Measurements from ENCODE around the gene LRRC49. TPM values are rescaled to one million over a fixed set of nuclear protein-coding genes. Genes with fewer than 3 reads are reported as not detected.

Gene LRRC49
- total RNA-seq, 2 experiments from 2014 or later = not detected

- H3K27me3 Mint-ChIP-seq (ENCODE audit: low read depth) = peaks cover 25% of the 10 kb centered on the region
- H3K4me1 Mint-ChIP-seq (ENCODE audit: low read depth) = no peaks in the 10 kb centered on the region
- H3K27ac Mint-ChIP-seq = no peak overlapping the region
- POLR2A ChIA-PET = no interaction called here
- ATAC-seq (no peak), DNase-seq (no peak)
- no peak overlapping the region for H3K4me3 Mint-ChIP-seq
- CTCF ChIA-PET = interaction anchor here (1.2 kb wide), 1 partner anchor 11 kb away, joined by 3 read pairs; no protein-coding TSS in a partner anchor
- H3K36me3 Mint-ChIP-seq (ENCODE audit: low read depth) = no peaks in the 10 kb centered on the region
- H3K9me3 Mint-ChIP-seq (ENCODE audit: insufficient read depth) = no peaks in the 10 kb centered on the region
Measured at GRCh38 chr15:70873232-70874054, 19.2 kb upstream of the LRRC49 start.

GRCh38 chr15:70875001-70875782 is 17.4 kb upstream of the LRRC49 start:
- CTCF ChIA-PET = interaction anchor here (0.8 to 1.5 kb wide), 2 partner anchors 13 to 50 kb away, joined by 3 to 4 read pairs; no protein-coding TSS in a partner anchor
- POLR2A ChIA-PET = no interaction called here
- peaks cover 37% of the 10 kb centered on the region for H3K27me3 Mint-ChIP-seq (ENCODE audit: low read depth)
- DNase-seq (no peak), ATAC-seq (no peak)
- no peaks in the 10 kb centered on the region for H3K9me3 Mint-ChIP-seq (ENCODE audit: insufficient read depth)
- H3K4me1 Mint-ChIP-seq (ENCODE audit: low read depth) = no peaks in the 10 kb centered on the region
- no peak overlapping the region for H3K27ac Mint-ChIP-seq
- H3K4me3 Mint-ChIP-seq = no peak overlapping the region
- no peaks in the 10 kb centered on the region for H3K36me3 Mint-ChIP-seq (ENCODE audit: low read depth)

GRCh38 chr15:70876011-70876410 is 16.6 kb upstream of the LRRC49 start:
- DNase-seq = no peak
- Mint-ChIP-seq H3K4me3 (no peak overlapping the region), H3K27me3 (ENCODE audit: low read depth) (peaks cover 41% of the 10 kb centered on the region), H3K9me3 (ENCODE audit: insufficient read depth) (no peaks in the 10 kb centered on the region), H3K27ac (no peak overlapping the region), H3K36me3 (ENCODE audit: low read depth) (no peaks in the 10 kb centered on the region), H3K4me1 (ENCODE audit: low read depth) (no peaks in the 10 kb centered on the region)
- ATAC-seq = no peak
- POLR2A ChIA-PET = no interaction called here
- CTCF ChIA-PET = no interaction called here

- no peak overlapping the region for H3K27ac Mint-ChIP-seq
- no peak overlapping the region for H3K4me3 Mint-ChIP-seq
- no peak for ATAC-seq
- no peak for DNase-seq
- CTCF ChIA-PET = no interaction called here
- POLR2A ChIA-PET = no interaction called here
- peaks cover 41% of the 10 kb centered on the region for H3K27me3 Mint-ChIP-seq (ENCODE audit: low read depth)
- H3K4me1 Mint-ChIP-seq (ENCODE audit: low read depth) = no peaks in the 10 kb centered on the region
- no peaks in the 10 kb centered on the region for H3K9me3 Mint-ChIP-seq (ENCODE audit: insufficient read depth)
- H3K36me3 Mint-ChIP-seq (ENCODE audit: low read depth) = no peaks in the 10 kb centered on the region
Measured at GRCh38 chr15:70876683-70877082, 15.9 kb upstream of the LRRC49 start.

- H3K4me1 Mint-ChIP-seq (ENCODE audit: low read depth) = peaks cover 6% of the 10 kb centered on the region
- no peak for DNase-seq
- CTCF ChIA-PET = no interaction called here
- ATAC-seq = no peak
- peaks cover 42% of the 10 kb centered on the region for H3K27me3 Mint-ChIP-seq (ENCODE audit: low read depth)
- H3K4me3 Mint-ChIP-seq = no peak overlapping the region
- no peaks in the 10 kb centered on the region for H3K9me3 Mint-ChIP-seq (ENCODE audit: insufficient read depth)
- H3K27ac Mint-ChIP-seq = no peak overlapping the region
- H3K36me3 Mint-ChIP-seq (ENCODE audit: low read depth) = no peaks in the 10 kb centered on the region
- POLR2A ChIA-PET = interaction anchor here (0.6 kb wide), 1 partner anchor 1870 kb away, joined by 4 read pairs; no protein-coding TSS in a partner anchor
Measured at GRCh38 chr15:70879401-70879800, 13.2 kb upstream of the LRRC49 start.

GRCh38 chr15:70880781-70881180 is 11.8 kb upstream of the LRRC49 start:
- DNase-seq (no peak), ATAC-seq (no peak)
- POLR2A ChIA-PET = no interaction called here
- Mint-ChIP-seq H3K27me3 (ENCODE audit: low read depth) (peaks cover 40% of the 10 kb centered on the region), H3K4me1 (ENCODE audit: low read depth) (peaks cover 6% of the 10 kb centered on the region), H3K4me3 (no peak overlapping the region), H3K27ac (no peak overlapping the region), H3K9me3 (ENCODE audit: insufficient read depth) (no peaks in the 10 kb centered on the region), H3K36me3 (ENCODE audit: low read depth) (no peaks in the 10 kb centered on the region)
- CTCF ChIA-PET = no interaction called here

GRCh38 chr15:70882361-70882760 is 10.3 kb upstream of the LRRC49 start:
- H3K9me3 Mint-ChIP-seq (ENCODE audit: insufficient read depth) = no peaks in the 10 kb centered on the region
- ATAC-seq (no peak), DNase-seq (no peak)
- no peak overlapping the region for H3K27ac Mint-ChIP-seq
- H3K27me3 Mint-ChIP-seq (ENCODE audit: low read depth) = peaks cover 31% of the 10 kb centered on the region
- ChIA-PET POLR2A (interaction anchor here (0.6 kb wide), 1 partner anchor 142 kb away, joined by 3 read pairs; no protein-coding TSS in a partner anchor), CTCF (no interaction called here)
- peaks cover 6% of the 10 kb centered on the region for H3K4me1 Mint-ChIP-seq (ENCODE audit: low read depth)
- H3K36me3 Mint-ChIP-seq (ENCODE audit: low read depth) = no peaks in the 10 kb centered on the region
- no peak overlapping the region for H3K4me3 Mint-ChIP-seq

- no peak for DNase-seq
- CTCF ChIA-PET = no interaction called here
- no peak for ATAC-seq
- Mint-ChIP-seq H3K27ac (no peak overlapping the region), H3K36me3 (ENCODE audit: low read depth) (peaks cover 4% of the 10 kb centered on the region), H3K27me3 (ENCODE audit: low read depth) (peaks cover 48% of the 10 kb centered on the region), H3K9me3 (ENCODE audit: insufficient read depth) (no peaks in the 10 kb centered on the region), H3K4me1 (ENCODE audit: low read depth) (peaks cover 11% of the 10 kb centered on the region), H3K4me3 (peak overlapping the region; percentile 79)
- POLR2A ChIA-PET = no interaction called here
Measured at GRCh38 chr15:70892912-70893560, 410 bp downstream of the LRRC49 start.

- no peak overlapping the region for H3K4me3 Mint-ChIP-seq
- ChIA-PET POLR2A (no interaction called here), CTCF (no interaction called here)
- no peak for DNase-seq
- no peaks in the 10 kb centered on the region for H3K4me1 Mint-ChIP-seq (ENCODE audit: low read depth)
- H3K36me3 Mint-ChIP-seq (ENCODE audit: low read depth) = no peaks in the 10 kb centered on the region
- H3K27me3 Mint-ChIP-seq (ENCODE audit: low read depth) = peaks cover 17% of the 10 kb centered on the region
- no peak overlapping the region for H3K27ac Mint-ChIP-seq
- H3K9me3 Mint-ChIP-seq (ENCODE audit: insufficient read depth) = peaks cover 4% of the 10 kb centered on the region
- ATAC-seq = no peak
Measured at GRCh38 chr15:70902107-70902506, 9.5 kb downstream of the LRRC49 start.

GRCh38 chr15:70906842-70907241 is 14.2 kb downstream of the LRRC49 start:
- no peaks in the 10 kb centered on the region for H3K4me1 Mint-ChIP-seq (ENCODE audit: low read depth)
- ChIA-PET POLR2A (no interaction called here), CTCF (interaction anchor here (1.6 kb wide), 1 partner anchor 58 kb away, joined by 3 read pairs; no protein-coding TSS in a partner anchor)
- peaks cover 9% of the 10 kb centered on the region for H3K9me3 Mint-ChIP-seq (ENCODE audit: insufficient read depth)
- peaks cover 5% of the 10 kb centered on the region for H3K36me3 Mint-ChIP-seq (ENCODE audit: low read depth)
- peaks cover 13% of the 10 kb centered on the region for H3K27me3 Mint-ChIP-seq (ENCODE audit: low read depth)
- no peak for DNase-seq
- H3K4me3 Mint-ChIP-seq = no peak overlapping the region
- H3K27ac Mint-ChIP-seq = no peak overlapping the region
- ATAC-seq = no peak

GRCh38 chr15:70907784-70908471 is 15.3 kb downstream of the LRRC49 start:
- Mint-ChIP-seq H3K4me3 (no peak overlapping the region), H3K27ac (no peak overlapping the region), H3K27me3 (ENCODE audit: low read depth) (peaks cover 9% of the 10 kb centered on the region), H3K9me3 (ENCODE audit: insufficient read depth) (peaks cover 9% of the 10 kb centered on the region), H3K36me3 (ENCODE audit: low read depth) (peaks cover 5% of the 10 kb centered on the region), H3K4me1 (ENCODE audit: low read depth) (no peaks in the 10 kb centered on the region)
- POLR2A ChIA-PET = no interaction called here
- ATAC-seq = no peak
- CTCF ChIA-PET = interaction anchor here (1.6 kb wide), 2 partner anchors 57 to 186 kb away, joined by 3 read pairs; no protein-coding TSS in a partner anchor
- no peak for DNase-seq
